Measurements from ENCODE around the gene SLC9A9. TPM values are rescaled to one million over a fixed set of nuclear protein-coding genes. Genes with fewer than 3 reads are reported as not detected.

SLC9A9 gene
- total RNA-seq, 1 donor from 2014 or later = 3.5 TPM

GRCh38 chr3:143843587-143843986, 4.7 kb downstream of the SLC9A9 start:
- Mint-ChIP-seq H3K4me3 (ENCODE audit: unreplicated experiment) (no peak overlapping the region), H3K4me1 (ENCODE audit: unreplicated experiment) (peaks cover 10% of the 10 kb centered on the region), H3K27ac (ENCODE audit: unreplicated experiment) (no peak overlapping the region), H3K36me3 (ENCODE audit: unreplicated experiment) (no peaks in the 10 kb centered on the region), H3K27me3 (ENCODE audit: unreplicated experiment) (peaks cover 2% of the 10 kb centered on the region), H3K9me3 (ENCODE audit: unreplicated experiment) (no peaks in the 10 kb centered on the region)
- no peak for TF ChIP-seq CTCF (IDR thresholded peaks at IDR 0.05)
- DNase-seq (ENCODE audit: extremely low spot score, unreplicated experiment) = no peak

DNA sequence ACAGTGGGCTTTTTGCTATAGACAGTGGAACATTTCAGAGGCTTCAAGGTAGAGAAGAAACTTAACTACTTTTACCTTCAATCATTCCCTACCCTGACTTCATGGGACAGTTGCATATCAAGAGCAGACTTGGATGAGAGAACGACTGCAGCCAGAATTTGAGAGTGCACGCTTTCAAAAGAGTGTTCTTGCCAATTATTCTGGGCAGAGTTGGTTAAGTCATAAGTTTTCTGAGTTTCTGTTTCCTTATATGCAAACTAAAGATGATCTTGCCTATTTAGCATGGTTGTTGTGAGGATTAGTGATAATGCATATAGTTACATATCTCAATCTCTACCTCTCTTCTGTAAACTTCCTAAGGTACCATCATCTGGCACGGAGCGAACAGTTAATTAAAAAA, 7.6 kb downstream of the SLC9A9 start:
- TF ChIP-seq CTCF (IDR thresholded peaks at IDR 0.05) = no peak
- Mint-ChIP-seq H3K9me3 (ENCODE audit: unreplicated experiment) (no peaks in the 10 kb centered on the region), H3K36me3 (ENCODE audit: unreplicated experiment) (no peaks in the 10 kb centered on the region), H3K27ac (ENCODE audit: unreplicated experiment) (no peak overlapping the region), H3K4me1 (ENCODE audit: unreplicated experiment) (no peaks in the 10 kb centered on the region), H3K4me3 (ENCODE audit: unreplicated experiment) (no peak overlapping the region), H3K27me3 (ENCODE audit: unreplicated experiment) (peaks cover 6% of the 10 kb centered on the region)
- DNase-seq (ENCODE audit: extremely low spot score, unreplicated experiment) = no peak

GRCh38 chr3:143839980-143840379, 8.3 kb downstream of the SLC9A9 start:
- DNase-seq (ENCODE audit: extremely low spot score, unreplicated experiment) = no peak
- H3K9me3 Mint-ChIP-seq (ENCODE audit: unreplicated experiment) = no peaks in the 10 kb centered on the region
- no peak for TF ChIP-seq CTCF (IDR thresholded peaks at IDR 0.05)
- no peaks in the 10 kb centered on the region for H3K4me1 Mint-ChIP-seq (ENCODE audit: unreplicated experiment)
- no peaks in the 10 kb centered on the region for H3K36me3 Mint-ChIP-seq (ENCODE audit: unreplicated experiment)
- H3K27me3 Mint-ChIP-seq (ENCODE audit: unreplicated experiment) = peaks cover 4% of the 10 kb centered on the region
- H3K4me3 Mint-ChIP-seq (ENCODE audit: unreplicated experiment) = no peak overlapping the region
- H3K27ac Mint-ChIP-seq (ENCODE audit: unreplicated experiment) = no peak overlapping the region

DNA sequence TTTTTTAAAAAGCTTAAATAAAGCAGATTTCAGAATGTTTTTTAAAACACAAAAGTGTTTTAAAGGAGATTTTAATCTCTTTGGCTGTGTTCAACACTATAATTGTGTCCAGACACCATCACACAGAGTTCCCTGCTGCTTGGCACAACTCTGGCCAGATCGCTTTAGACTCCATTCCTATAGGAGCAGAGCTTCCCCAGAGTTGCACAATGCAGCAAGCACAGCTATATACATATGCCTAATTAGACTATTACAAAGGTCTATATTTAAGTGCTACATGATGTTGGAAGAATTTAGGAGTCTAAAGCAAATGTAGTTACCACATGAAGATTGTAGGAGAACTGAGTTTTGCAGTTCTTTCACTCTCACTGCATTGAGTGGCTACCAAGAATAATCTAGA, 11.2 kb downstream of the SLC9A9 start:
- Mint-ChIP-seq H3K9me3 (ENCODE audit: unreplicated experiment) (no peaks in the 10 kb centered on the region), H3K36me3 (ENCODE audit: unreplicated experiment) (no peaks in the 10 kb centered on the region), H3K27ac (ENCODE audit: unreplicated experiment) (no peak overlapping the region), H3K4me1 (ENCODE audit: unreplicated experiment) (no peaks in the 10 kb centered on the region), H3K4me3 (ENCODE audit: unreplicated experiment) (no peak overlapping the region), H3K27me3 (ENCODE audit: unreplicated experiment) (peaks cover 4% of the 10 kb centered on the region)
- no peak for TF ChIP-seq CTCF (IDR thresholded peaks at IDR 0.05)
- no peak for DNase-seq (ENCODE audit: extremely low spot score, unreplicated experiment)

DNA sequence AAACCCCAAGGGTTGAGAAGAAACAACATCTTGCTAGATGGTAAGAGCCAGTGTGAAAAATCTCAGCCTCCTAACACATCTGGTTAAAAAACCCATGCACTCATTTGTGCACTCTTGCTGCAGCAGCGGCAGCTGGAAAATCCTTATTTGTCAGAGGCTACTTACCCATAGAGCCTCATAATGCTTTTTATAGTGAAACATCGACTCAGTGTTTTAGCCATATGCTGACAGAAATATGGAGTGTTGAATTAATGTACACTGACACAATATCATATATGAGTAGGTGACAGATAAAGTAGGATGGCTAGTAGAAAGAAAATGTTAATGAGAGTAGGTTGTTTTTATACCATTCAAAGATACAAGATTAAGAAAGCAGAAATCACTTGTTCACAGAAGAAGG, 13.0 kb downstream of the SLC9A9 start:
- H3K27ac Mint-ChIP-seq (ENCODE audit: unreplicated experiment) = no peak overlapping the region
- peaks cover 11% of the 10 kb centered on the region for H3K4me1 Mint-ChIP-seq (ENCODE audit: unreplicated experiment)
- no peak overlapping the region for H3K4me3 Mint-ChIP-seq (ENCODE audit: unreplicated experiment)
- DNase-seq (ENCODE audit: extremely low spot score, unreplicated experiment) = no peak
- H3K36me3 Mint-ChIP-seq (ENCODE audit: unreplicated experiment) = no peaks in the 10 kb centered on the region
- peaks cover 4% of the 10 kb centered on the region for H3K27me3 Mint-ChIP-seq (ENCODE audit: unreplicated experiment)
- TF ChIP-seq CTCF (IDR thresholded peaks at IDR 0.05) = no peak
- H3K9me3 Mint-ChIP-seq (ENCODE audit: unreplicated experiment) = no peaks in the 10 kb centered on the region

Data from osteocyte (in vitro differentiated cells).